Dendritic cell treated with granulocyte-macrophage colony-stimulating factor and Interleukin-4, amounts not matched to agents 40 ng/mL and 50 ng/mL, for 4 days (primary cell): ENCODE results near the gene LRBA.

Experiments used
- H3K27ac Mint-ChIP-seq: one replicate; pipeline ENCODE4 v1.8.0; 2022; ENCODE audit warnings: mild to moderate bottlenecking, mixed read lengths
- H3K27me3 Mint-ChIP-seq: one replicate; pipeline ENCODE4 v1.8.0; 2022; ENCODE audit warnings: mild to moderate bottlenecking, mixed read lengths
- H3K36me3 Mint-ChIP-seq: one replicate; pipeline ENCODE4 v1.8.0; 2022; ENCODE audit warnings: low read depth, mixed read lengths
- H3K4me1 Mint-ChIP-seq: one replicate; pipeline ENCODE4 v1.8.0; 2022; ENCODE audit warnings: low read depth, mixed read lengths
- H3K4me3 Mint-ChIP-seq: one replicate; pipeline ENCODE4 v1.8.0; 2022; ENCODE audit warnings: mild to moderate bottlenecking, moderate library complexity, mixed read lengths
- H3K9me3 Mint-ChIP-seq: one replicate; pipeline ENCODE4 v1.8.0; 2022; ENCODE audit warnings: mixed read lengths
- intact Hi-C: fragments of 100-400 bp; cut with micrococcal nuclease; formaldehyde crosslinking; loops from one replicate; pipeline ENCODE4 v1.15.0; 2022

Gene LRBA

DNA sequence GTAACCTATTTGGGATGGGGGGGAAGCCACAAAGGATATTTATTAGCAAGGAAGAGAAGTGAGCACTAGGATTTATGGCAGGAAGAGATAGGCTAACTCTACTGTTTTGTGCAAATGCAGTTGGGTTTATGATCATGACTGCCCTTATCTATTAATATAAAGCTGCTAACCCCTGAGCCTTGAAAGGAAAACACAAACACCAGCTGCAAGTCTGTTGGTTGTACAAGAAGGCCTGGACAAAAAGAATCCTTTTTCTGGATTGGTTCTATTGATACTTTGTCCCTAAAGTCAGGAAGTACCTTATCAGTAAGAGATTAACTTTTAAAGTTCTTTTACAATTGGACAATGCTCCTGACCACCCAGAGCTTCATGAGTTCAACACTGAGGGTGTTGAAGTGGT lies 188.8 kb downstream of the LRBA start:
- H3K27ac Mint-ChIP-seq = no peak overlapping the region
- H3K4me3 Mint-ChIP-seq = no peak overlapping the region
- H3K36me3 Mint-ChIP-seq = no peaks in the 10 kb centered on the region
- H3K4me1 Mint-ChIP-seq = peaks cover 22% of the 10 kb centered on the region
- H3K9me3 Mint-ChIP-seq = no peaks in the 10 kb centered on the region
- no peaks in the 10 kb centered on the region for H3K27me3 Mint-ChIP-seq
- intact Hi-C loops = no loop called here

DNA sequence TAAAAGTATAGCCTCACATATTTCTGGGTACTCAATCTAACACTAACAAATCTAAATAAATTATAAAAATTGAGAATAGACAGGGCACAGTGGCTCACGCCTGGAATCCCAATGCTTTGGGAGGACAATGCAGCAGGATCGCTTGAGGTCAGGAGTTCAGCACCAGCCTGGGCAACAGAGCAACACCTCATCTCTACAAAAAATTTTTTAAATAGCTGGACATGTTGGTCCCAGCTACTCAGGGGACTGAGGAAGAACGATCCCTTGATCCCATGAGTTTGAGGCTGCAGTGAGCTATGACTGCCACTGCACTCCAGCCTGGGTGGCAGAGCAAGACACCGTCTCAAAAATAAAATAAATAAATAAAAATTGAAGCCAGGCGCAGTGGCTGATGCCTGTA lies 192.7 kb downstream of the LRBA start:
- no peaks in the 10 kb centered on the region for H3K9me3 Mint-ChIP-seq
- no peak overlapping the region for H3K4me3 Mint-ChIP-seq
- H3K4me1 Mint-ChIP-seq = peaks cover 13% of the 10 kb centered on the region
- no peak overlapping the region for H3K27ac Mint-ChIP-seq
- H3K36me3 Mint-ChIP-seq = no peaks in the 10 kb centered on the region
- H3K27me3 Mint-ChIP-seq = no peaks in the 10 kb centered on the region
- intact Hi-C loops = no loop called here

DNA sequence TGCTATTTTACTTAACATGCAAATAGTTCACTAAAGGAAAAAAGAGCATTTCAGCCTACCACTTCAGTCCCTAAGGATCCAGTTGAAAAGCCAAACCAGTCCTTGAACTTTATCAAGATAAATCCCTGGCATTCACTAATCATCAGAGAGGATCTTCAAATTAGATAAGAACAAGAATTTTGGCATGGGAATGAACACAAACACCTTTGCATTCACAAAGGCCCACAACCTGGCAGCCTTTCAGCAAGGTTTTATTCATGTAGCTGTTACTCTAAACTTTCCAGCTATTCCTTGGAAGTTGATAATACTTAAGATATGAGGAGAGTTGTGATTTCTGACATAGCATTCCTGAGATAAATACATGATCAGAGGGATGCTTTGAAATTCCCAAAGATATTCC lies 193.4 kb downstream of the LRBA start:
- Mint-ChIP-seq H3K9me3 (no peaks in the 10 kb centered on the region), H3K4me1 (peaks cover 6% of the 10 kb centered on the region), H3K36me3 (no peaks in the 10 kb centered on the region), H3K27ac (no peak overlapping the region), H3K4me3 (no peak overlapping the region), H3K27me3 (no peaks in the 10 kb centered on the region)
- intact Hi-C loops = no loop called here

DNA sequence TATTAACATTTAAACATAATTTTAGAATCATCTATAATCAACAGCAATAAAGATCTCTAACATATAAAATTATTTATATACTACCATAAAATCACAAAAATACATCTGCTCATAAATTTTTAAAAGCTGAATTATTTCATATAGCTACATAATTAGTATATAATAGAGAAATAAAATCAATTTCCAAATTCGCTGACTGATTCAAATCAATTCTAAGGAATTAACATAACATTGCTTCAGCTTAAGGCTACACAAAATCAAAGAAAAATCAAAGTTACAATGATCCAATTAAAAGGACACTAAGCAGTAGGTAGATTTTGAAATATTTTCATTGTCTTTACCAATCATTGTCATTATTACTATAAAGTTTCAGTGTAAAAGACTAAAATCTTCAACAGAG lies 194.7 kb downstream of the LRBA start:
- H3K4me1 Mint-ChIP-seq = no peaks in the 10 kb centered on the region
- no peaks in the 10 kb centered on the region for H3K27me3 Mint-ChIP-seq
- H3K36me3 Mint-ChIP-seq = no peaks in the 10 kb centered on the region
- intact Hi-C loops = no loop called here
- no peak overlapping the region for H3K4me3 Mint-ChIP-seq
- H3K9me3 Mint-ChIP-seq = no peaks in the 10 kb centered on the region
- no peak overlapping the region for H3K27ac Mint-ChIP-seq

DNA sequence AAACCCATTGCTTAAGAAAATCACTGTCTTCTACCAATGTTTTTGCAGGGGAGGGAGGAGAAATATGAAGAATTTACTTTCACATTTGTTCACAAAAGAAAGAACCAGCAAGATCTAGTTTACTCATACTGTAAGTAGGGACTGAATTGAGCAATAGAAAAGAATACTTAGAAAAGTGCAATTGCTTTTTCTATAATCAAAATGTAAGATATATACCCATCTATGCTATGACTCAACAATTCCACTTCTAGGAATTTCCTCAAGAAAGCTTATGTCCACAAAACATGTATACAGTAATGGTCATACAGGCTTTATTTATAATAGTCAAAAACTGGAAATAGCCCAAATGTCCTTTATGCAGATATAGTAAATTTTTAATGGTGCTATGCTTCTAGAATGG lies 196.4 kb downstream of the LRBA start:
- Mint-ChIP-seq H3K4me3 (no peak overlapping the region), H3K27ac (no peak overlapping the region)

DNA sequence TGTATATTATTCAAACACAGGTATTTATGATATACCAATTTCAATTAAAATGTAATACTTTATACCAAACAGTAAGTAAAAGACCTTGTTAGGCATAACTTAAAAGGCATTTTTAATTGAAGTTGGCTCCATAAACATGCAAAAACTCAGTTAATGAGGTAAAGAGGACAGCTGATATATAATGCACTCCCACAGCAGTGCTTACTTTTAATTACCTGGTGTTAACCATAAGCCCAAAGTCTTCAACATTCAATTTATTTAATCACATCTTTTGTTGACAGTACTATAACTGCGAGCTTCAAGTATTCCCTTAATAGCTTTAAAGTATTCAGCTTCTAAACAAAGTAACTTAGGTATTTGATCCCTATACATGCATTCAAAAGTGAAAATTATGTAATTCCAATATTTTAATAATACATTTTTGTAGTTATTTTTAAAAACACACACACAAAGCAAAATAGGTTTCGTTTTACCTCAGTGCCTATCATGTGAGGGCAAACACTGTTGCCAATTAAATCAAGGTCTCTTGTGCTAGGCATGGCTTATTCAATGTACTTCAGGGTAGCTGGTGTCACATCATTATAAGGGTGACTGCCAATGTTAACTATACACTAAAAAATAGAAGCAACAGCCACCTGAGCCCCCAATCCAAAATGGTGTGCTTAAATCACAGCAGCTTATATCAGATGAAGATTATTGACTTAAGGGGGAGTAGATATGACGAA lies 197.1 kb downstream of the LRBA start:
- Mint-ChIP-seq H3K27me3 (no peaks in the 10 kb centered on the region), H3K4me1 (no peaks in the 10 kb centered on the region), H3K4me3 (no peak overlapping the region), H3K36me3 (no peaks in the 10 kb centered on the region), H3K9me3 (no peaks in the 10 kb centered on the region), H3K27ac (no peak overlapping the region)
- intact Hi-C loops = no loop called here

More for the DNA sequence above, 196.4 kb downstream of the LRBA start:
- Mint-ChIP-seq H3K4me1 (no peaks in the 10 kb centered on the region), H3K27me3 (no peaks in the 10 kb centered on the region), H3K9me3 (no peaks in the 10 kb centered on the region), H3K36me3 (no peaks in the 10 kb centered on the region)
- intact Hi-C loops = no loop called here

DNA sequence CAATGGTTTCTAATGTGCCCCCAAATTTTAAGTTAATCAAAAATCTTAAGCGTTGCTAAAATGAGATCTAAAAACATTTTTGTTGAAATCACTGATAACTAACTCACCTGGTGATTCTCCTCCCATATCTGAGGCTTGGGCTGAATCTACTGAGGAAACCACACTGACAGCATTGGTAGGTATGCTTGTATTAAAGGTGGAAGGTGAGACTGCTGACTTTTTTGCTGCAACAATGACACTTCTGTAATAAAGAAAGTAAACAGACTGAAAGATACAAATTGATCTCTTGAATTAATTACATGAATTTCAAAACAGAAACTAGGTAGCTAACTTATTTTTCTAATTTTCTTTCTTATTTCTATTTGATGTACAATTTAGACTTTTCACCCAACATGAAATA lies 198.1 kb downstream of the LRBA start:
- Mint-ChIP-seq H3K27ac (no peak overlapping the region), H3K4me3 (no peak overlapping the region), H3K4me1 (no peaks in the 10 kb centered on the region), H3K27me3 (no peaks in the 10 kb centered on the region), H3K36me3 (no peaks in the 10 kb centered on the region), H3K9me3 (no peaks in the 10 kb centered on the region)
- intact Hi-C loops = no loop called here

DNA sequence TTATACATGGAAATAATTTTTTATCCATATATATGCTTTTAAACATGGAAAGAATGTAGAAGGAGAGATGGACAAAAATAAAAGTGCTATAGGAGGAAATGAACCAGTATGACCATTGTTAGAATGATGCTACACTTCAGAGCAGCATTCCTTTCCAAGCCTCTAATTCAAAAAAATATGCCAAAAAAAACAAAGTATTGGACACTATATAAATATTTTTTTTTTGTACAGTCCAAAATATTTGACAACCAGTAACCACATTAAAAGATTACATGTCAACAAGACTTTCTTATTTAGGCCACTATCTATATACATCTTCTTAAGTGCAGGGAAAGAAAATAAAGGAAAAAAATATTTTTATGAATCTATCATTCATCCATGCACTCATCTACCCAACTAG lies 198.6 kb downstream of the LRBA start:
- Mint-ChIP-seq H3K36me3 (peaks cover under 1% of the 10 kb centered on the region), H3K4me1 (no peaks in the 10 kb centered on the region), H3K27me3 (no peaks in the 10 kb centered on the region), H3K4me3 (no peak overlapping the region), H3K9me3 (no peaks in the 10 kb centered on the region), H3K27ac (no peak overlapping the region)
- intact Hi-C loops = no loop called here

DNA sequence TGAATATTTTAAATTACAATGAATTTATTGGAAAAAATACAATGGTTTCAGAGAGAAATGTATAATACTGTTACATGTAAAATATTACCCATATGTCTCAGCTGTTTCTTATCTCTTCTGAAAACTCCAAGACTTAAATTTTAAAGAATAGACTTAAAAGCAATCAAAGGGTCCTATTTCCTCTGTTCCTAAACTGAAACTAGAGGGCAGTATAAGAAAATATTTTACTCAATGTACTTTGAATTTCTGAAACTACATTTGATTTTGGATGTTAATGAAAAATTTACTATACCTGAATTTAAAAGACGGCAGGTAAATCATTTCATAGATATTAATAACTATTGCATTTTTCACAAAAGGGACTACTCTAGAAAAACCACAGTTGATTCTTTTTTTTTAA lies 200.2 kb downstream of the LRBA start:
- Mint-ChIP-seq H3K4me1 (no peaks in the 10 kb centered on the region), H3K27me3 (no peaks in the 10 kb centered on the region), H3K27ac (no peak overlapping the region), H3K4me3 (no peak overlapping the region), H3K9me3 (no peaks in the 10 kb centered on the region), H3K36me3 (peaks cover 6% of the 10 kb centered on the region)
- intact Hi-C loops = no loop called here

DNA sequence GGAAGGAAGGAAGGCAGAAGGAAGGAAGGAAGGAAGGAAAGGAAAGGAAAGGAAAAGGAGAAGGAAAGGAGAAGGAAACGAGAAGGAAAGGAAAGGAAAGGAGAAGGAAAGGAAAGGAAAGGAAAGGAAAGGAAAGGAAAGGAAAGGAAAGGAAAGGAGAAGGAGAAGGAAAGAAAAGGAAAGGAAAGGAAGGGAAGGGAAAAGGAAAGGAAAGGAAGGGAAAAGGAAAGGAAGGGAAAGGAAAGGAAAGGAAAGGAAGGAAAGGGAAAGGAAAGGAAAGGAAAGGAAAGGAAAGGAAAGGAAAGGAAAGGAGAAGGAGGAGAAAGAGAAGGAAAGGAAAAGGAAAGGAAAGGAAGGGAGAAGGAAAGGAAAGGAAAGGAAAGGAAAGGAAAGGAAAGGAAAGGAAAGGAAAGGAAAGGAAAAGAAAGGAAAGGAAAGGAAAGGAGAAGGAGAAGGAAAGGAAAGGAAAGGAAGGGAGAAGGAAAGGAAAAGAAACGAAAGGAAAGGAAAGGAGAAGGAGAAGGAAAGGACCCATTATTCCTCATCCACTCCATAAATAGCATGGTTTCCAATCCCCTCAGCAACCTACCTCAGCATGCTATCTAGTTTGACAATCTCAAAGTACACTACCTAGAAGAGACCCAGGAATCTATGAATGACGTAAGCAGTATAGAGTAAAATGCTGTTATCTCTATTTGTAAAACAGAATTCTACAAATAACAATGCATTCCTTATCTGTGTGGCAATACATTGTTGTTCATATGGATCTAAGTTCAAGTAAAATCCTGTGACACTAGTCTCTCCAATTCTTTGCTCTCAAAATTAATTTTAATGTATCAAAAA lies 209.7 kb downstream of the LRBA start:
- no peak overlapping the region for H3K4me3 Mint-ChIP-seq
- H3K27ac Mint-ChIP-seq = no peak overlapping the region
- no peaks in the 10 kb centered on the region for H3K4me1 Mint-ChIP-seq
- no peaks in the 10 kb centered on the region for H3K36me3 Mint-ChIP-seq
- H3K9me3 Mint-ChIP-seq = peaks cover 8% of the 10 kb centered on the region
- no peaks in the 10 kb centered on the region for H3K27me3 Mint-ChIP-seq
- intact Hi-C loops = no loop called here

DNA sequence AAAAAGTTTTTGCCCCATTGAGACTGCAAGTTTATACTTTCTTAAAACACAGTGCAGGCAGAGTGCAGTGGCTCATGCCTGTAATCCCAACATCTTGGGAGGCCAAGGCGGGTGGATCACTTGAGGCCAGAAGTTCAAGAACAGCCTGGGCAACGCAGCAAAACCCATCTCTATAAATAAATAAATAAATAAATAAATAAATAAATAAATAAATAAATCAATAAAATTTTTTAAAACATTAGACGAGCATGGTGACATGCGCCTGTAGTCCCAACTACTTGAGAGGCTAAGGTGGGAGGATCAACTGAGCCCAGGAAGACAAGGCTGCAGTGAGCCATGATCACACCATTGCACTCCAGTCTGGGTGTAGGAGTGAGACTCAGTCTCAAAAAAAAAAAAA lies 213.3 kb downstream of the LRBA start:
- Mint-ChIP-seq H3K4me1 (no peaks in the 10 kb centered on the region), H3K36me3 (no peaks in the 10 kb centered on the region), H3K9me3 (peaks cover 8% of the 10 kb centered on the region), H3K27me3 (no peaks in the 10 kb centered on the region), H3K27ac (no peak overlapping the region), H3K4me3 (no peak overlapping the region)
- intact Hi-C loops = no loop called here

DNA sequence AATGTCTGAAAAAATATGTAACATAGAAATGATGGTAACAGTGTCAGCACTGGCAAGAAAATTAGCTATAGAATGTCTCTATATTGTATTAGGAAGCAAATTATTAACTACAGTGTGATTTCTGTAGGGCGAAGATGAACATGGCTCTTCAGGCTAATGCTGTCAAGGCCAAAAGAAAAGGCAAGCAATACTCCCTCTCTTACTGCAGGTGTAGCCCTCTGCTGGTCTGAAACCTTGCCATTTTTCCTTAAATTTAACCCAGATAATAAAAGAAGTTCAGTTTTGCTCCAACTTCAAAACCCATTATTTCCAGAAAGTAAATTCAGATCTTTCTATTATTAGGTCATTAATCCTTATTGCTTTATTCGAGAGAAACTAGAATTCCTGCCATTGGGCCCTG lies 215.9 kb downstream of the LRBA start:
- Mint-ChIP-seq H3K27ac (no peak overlapping the region), H3K4me3 (no peak overlapping the region), H3K9me3 (no peaks in the 10 kb centered on the region), H3K36me3 (no peaks in the 10 kb centered on the region), H3K4me1 (no peaks in the 10 kb centered on the region), H3K27me3 (no peaks in the 10 kb centered on the region)
- intact Hi-C loops = no loop called here

DNA sequence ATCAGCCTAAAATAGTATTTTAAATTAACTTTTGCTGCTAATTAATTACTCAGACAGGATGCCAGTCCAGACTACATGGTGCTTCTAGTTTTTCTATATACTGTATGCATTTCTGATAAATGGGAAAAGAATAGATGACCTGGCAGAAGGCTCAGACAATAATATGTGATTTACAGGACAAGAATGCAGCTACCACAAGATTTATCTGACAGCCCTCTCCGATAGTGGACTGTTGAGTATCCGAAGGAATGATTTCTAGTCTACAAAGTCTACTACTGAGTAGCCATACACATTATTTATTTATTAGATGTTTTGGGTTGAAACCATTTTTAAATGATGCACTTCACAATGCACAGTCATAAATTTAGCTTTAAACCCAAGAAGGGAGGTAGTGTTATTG lies 220.4 kb downstream of the LRBA start:
- Mint-ChIP-seq H3K36me3 (no peaks in the 10 kb centered on the region), H3K4me3 (no peak overlapping the region), H3K9me3 (no peaks in the 10 kb centered on the region), H3K27ac (no peak overlapping the region), H3K4me1 (no peaks in the 10 kb centered on the region), H3K27me3 (no peaks in the 10 kb centered on the region)
- intact Hi-C loops = no loop called here

DNA sequence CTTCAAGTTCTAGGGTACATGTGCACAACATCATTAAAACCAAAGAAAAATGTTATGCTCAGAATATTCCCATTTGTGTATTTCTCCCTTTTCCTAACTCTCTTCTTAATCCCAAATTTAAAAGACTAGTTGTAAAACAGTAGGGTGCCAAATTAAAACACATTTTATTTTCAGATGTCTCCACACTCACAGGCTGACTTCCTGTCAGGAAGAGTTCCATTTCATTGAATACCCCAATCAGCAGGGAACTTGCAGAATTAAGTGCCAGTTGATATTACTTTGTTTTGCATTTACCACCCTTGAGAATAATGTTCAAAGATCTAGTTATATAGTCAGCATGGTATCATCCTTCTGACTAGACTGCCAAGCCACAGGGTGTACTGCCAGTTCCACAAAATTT lies 225.2 kb downstream of the LRBA start:
- Mint-ChIP-seq H3K27me3 (no peaks in the 10 kb centered on the region), H3K36me3 (no peaks in the 10 kb centered on the region), H3K4me3 (no peak overlapping the region), H3K27ac (no peak overlapping the region), H3K9me3 (no peaks in the 10 kb centered on the region), H3K4me1 (no peaks in the 10 kb centered on the region)
- intact Hi-C loops = no loop called here

DNA sequence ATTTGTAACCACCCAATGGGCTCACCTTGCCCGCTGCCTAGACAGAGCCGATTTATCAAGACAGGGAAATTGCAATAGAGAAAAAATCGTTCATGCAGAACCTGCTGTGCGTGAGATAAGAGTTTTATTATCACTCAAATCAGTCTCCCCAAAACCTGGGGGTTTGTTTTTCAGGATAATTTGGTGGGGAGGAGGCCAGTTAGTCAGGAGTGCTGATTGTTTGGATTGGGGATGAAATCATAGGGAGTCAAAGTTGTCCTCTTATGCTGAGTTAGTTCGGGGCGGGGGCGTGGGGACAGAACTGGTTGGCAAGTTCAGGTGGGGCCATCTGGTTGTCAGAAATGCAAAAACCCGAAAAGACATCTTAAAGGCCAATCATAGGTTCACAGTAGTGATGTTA lies 230.1 kb downstream of the LRBA start:
- H3K27ac Mint-ChIP-seq = no peak overlapping the region
- H3K4me1 Mint-ChIP-seq = no peaks in the 10 kb centered on the region
- H3K36me3 Mint-ChIP-seq = no peaks in the 10 kb centered on the region
- no peaks in the 10 kb centered on the region for H3K9me3 Mint-ChIP-seq
- no peak overlapping the region for H3K4me3 Mint-ChIP-seq
- intact Hi-C loops = no loop called here
- no peaks in the 10 kb centered on the region for H3K27me3 Mint-ChIP-seq
